ENCODE results near the gene BRD4. TPM values are rescaled to one million over a fixed set of nuclear protein-coding genes. Genes with fewer than 3 reads are reported as not detected.

Gene BRD4
- total and polyA plus RNA-seq, 10 of the 15 experiments (the other 5 are each of a cell fraction or from before 2014, with no cell fraction given) = 5.3 to 84.4 (median 11.8) TPM

DNA sequence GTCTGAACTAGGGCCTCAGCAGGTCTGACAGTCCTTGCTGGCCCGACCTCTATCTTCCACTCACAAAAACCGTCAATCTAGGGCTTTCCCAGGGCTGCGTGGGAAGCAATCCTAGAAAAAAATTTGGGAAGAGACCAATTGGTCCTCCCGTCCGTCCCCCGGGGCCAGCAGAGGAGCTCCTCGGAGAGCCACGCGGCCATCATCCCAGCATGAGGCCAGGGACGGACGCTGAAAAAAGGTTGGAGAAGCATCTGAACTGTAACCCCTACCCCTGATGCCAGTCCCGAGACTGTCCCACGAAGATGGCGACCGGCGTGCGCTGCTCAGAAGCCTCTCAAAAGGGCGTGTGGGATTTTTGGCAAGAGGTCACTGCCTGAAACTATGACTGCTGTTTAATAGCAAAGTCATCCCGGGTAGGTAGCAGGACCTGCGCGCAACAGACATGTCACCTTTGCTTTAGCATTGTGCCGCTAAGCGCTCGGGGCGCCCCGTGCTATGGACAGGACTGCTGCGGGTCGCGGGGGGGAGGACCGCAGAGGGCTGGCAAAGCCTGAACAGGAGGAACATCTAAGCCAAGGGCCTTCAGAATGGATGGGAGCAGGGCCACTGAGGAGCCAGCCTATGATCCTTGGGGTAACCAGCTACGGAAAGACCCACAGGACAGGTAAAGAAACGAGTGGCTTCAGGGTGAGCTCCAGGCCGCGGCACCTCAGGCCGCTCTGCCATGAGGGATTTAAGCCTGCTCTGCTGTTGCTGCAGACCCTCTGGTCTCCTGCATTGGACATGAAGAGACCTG is 36.7 kb upstream of the BRD4 start:
- no peak for DNase-seq (ENCODE audit: low read depth, low spot score)
- 95% methylated on average over 35 of the region's 35 CpGs for WGBS (ENCODE audit: insufficient coverage, insufficient replicate concordance, low lambda C conversion rate, missing lambda C conversion rate)
- FAIRE-seq = no peak
- Histone ChIP-seq H2AFZ (ENCODE audit: control insufficient read depth, low read depth, low read length) (no peak overlapping the region), H3K9me3 (replicated peaks; ENCODE audit: control insufficient read depth, insufficient read depth, low read length) (no peaks in the 10 kb centered on the region), H3K79me2 (ENCODE audit: control insufficient read depth, insufficient read depth, low read length) (peaks cover 6% of the 10 kb centered on the region), H3K4me1 (ENCODE audit: control insufficient read depth, insufficient read depth, low read length) (no peaks in the 10 kb centered on the region), H3K9ac (ENCODE audit: control insufficient read depth, insufficient read depth, low read length) (no peak overlapping the region), H4K20me1 (ENCODE audit: control insufficient read depth, insufficient read depth) (no peaks in the 10 kb centered on the region), H3K36me3 (ENCODE audit: control insufficient read depth in 2 of 2, insufficient read depth in 2 of 2, low read length in 1 of 2) (peaks cover 19 to 51% of the 10 kb centered on the region in 2 experiments), H3K4me2 (ENCODE audit: control insufficient read depth, insufficient read depth) (no peak overlapping the region), H3K4me3 (no peak overlapping the region), H3K27me3 (replicated peaks in 1 of 2; ENCODE audit: control insufficient read depth in 2 of 2, insufficient read depth in 2 of 2, low read length in 1 of 2) (no peaks in the 10 kb centered on the region), H3K27ac (ENCODE audit: control insufficient read depth, insufficient read depth) (no peak overlapping the region)
- ChIA-PET CTCF (no interaction called here), POLR2A (no interaction called here), RAD21 (ENCODE audit: unreplicated experiment) (no interaction called here), SMC1A (ENCODE audit: uncharacterized antibody, unreplicated experiment) (no interaction called here)
- no TSS peak for BruUV-seq (replicated peaks)
- no peak for TF ChIP-seq RFX5 (IDR thresholded peaks at IDR 0.05; ENCODE audit: low read depth, low read length)
- TF ChIP-seq, protein P1, sequence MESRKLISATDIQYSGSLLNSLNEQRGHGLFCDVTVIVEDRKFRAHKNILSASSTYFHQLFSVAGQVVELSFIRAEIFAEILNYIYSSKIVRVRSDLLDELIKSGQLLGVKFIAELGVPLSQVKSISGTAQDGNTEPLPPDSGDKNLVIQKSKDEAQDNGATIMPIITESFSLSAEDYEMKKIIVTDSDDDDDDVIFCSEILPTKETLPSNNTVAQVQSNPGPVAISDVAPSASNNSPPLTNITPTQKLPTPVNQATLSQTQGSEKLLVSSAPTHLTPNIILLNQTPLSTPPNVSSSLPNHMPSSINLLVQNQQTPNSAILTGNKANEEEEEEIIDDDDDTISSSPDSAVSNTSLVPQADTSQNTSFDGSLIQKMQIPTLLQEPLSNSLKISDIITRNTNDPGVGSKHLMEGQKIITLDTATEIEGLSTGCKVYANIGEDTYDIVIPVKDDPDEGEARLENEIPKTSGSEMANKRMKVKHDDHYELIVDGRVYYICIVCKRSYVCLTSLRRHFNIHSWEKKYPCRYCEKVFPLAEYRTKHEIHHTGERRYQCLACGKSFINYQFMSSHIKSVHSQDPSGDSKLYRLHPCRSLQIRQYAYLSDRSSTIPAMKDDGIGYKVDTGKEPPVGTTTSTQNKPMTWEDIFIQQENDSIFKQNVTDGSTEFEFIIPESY (IDR thresholded peaks at IDR 0.05) = no peak
- TF ChIP-seq FOS (IDR thresholded peaks at IDR 0.05; ENCODE audit: borderline replicate concordance, extremely low read depth, insufficient read length) = no peak
- TF ChIP-seq DPF2 (IDR thresholded peaks at IDR 0.05) = no peak
- TF ChIP-seq, protein P2, sequence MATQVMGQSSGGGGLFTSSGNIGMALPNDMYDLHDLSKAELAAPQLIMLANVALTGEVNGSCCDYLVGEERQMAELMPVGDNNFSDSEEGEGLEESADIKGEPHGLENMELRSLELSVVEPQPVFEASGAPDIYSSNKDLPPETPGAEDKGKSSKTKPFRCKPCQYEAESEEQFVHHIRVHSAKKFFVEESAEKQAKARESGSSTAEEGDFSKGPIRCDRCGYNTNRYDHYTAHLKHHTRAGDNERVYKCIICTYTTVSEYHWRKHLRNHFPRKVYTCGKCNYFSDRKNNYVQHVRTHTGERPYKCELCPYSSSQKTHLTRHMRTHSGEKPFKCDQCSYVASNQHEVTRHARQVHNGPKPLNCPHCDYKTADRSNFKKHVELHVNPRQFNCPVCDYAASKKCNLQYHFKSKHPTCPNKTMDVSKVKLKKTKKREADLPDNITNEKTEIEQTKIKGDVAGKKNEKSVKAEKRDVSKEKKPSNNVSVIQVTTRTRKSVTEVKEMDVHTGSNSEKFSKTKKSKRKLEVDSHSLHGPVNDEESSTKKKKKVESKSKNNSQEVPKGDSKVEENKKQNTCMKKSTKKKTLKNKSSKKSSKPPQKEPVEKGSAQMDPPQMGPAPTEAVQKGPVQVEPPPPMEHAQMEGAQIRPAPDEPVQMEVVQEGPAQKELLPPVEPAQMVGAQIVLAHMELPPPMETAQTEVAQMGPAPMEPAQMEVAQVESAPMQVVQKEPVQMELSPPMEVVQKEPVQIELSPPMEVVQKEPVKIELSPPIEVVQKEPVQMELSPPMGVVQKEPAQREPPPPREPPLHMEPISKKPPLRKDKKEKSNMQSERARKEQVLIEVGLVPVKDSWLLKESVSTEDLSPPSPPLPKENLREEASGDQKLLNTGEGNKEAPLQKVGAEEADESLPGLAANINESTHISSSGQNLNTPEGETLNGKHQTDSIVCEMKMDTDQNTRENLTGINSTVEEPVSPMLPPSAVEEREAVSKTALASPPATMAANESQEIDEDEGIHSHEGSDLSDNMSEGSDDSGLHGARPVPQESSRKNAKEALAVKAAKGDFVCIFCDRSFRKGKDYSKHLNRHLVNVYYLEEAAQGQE (IDR thresholded peaks at IDR 0.05; ENCODE audit: low read depth, low read length) = no peak
- TF ChIP-seq POLR2A (IDR thresholded peaks at IDR 0.05; ENCODE audit: low read depth, low read length) = 0 out of 2 replicates have a peak, but pooled peaks have one; percentile 42
- no peak for TF ChIP-seq SRF (IDR thresholded peaks at IDR 0.05; ENCODE audit: low read depth in 2 of 2, low read length in 2 of 2)
- TF ChIP-seq SUZ12 (IDR thresholded peaks at IDR 0.05; ENCODE audit: unreplicated experiment) = no peak
- ATAC-seq = no peak
- in situ Hi-C loops (cut with MboI) = no loop called here
- intact Hi-C loops (cut with micrococcal nuclease; ENCODE audit: unreplicated experiment) = no loop called here
